SH-SY5Y (cell line): Measurements from ENCODE around the gene RGS9BP.

Experiments
- GATA2 ChIP-seq: IDR thresholded peaks from 2 replicates; pipeline ENCODE4 v1.6.1; 2011; ENCODE audit warnings: mild to moderate bottlenecking, low read depth, low read length
- GATA3 ChIP-seq: IDR thresholded peaks from 2 replicates; pipeline ENCODE4 v1.6.1; 2011; ENCODE audit warnings: low read depth, mild to moderate bottlenecking, low read length, moderate library complexity

GRCh38 chr19:32718286-32718685 lies 42.6 kb downstream of the RGS9BP start:
- TF ChIP-seq GATA2 = no peak
- TF ChIP-seq GATA3 = no peak
